ENCODE results near the gene MINDY3. TPM values are rescaled to one million over a fixed set of nuclear protein-coding genes. Genes with fewer than 3 reads are reported as not detected.

MINDY3 gene
- total RNA-seq, 2 experiments from 2014 or later: 22.9 to 25.0 TPM

GRCh38 chr10:15744217-15744865 lies 116.0 kb downstream of the MINDY3 start:
- POLR2A ChIA-PET: no interaction called here
- H3K27ac Mint-ChIP-seq: no peak overlapping the region
- no peak overlapping the region for H3K4me3 Mint-ChIP-seq
- no peaks in the 10 kb centered on the region for H3K9me3 Mint-ChIP-seq
- H3K4me1 Mint-ChIP-seq: no peaks in the 10 kb centered on the region
- CTCF ChIA-PET: interaction anchor here (1.0 kb wide), 1 partner anchor 11 kb away, joined by 3 read pairs; no protein-coding TSS in a partner anchor
- peak; percentile 43 for DNase-seq
- H3K27me3 Mint-ChIP-seq: peaks cover 17% of the 10 kb centered on the region
- H3K36me3 Mint-ChIP-seq (ENCODE audit: low read depth): no peaks in the 10 kb centered on the region

GRCh38 chr10:15743443-15743842 lies 116.9 kb downstream of the MINDY3 start:
- CTCF ChIA-PET: interaction anchor here (1.3 kb wide), 1 partner anchor 22 kb away, joined by 3 read pairs; no protein-coding TSS in a partner anchor
- no peaks in the 10 kb centered on the region for H3K9me3 Mint-ChIP-seq

GRCh38 chr10:15742836-15743235 lies 117.5 kb downstream of the MINDY3 start:
- ChIA-PET CTCF (interaction anchor here (1.3 kb wide), 1 partner anchor 21 kb away, joined by 3 read pairs; no protein-coding TSS in a partner anchor), POLR2A (no interaction called here)
- Mint-ChIP-seq H3K4me3 (no peak overlapping the region), H3K27me3 (peaks cover 14% of the 10 kb centered on the region), H3K36me3 (ENCODE audit: low read depth) (no peaks in the 10 kb centered on the region), H3K27ac (no peak overlapping the region), H3K9me3 (no peaks in the 10 kb centered on the region), H3K4me1 (no peaks in the 10 kb centered on the region)
- DNase-seq: no peak

More at GRCh38 chr10:15743443-15743842, 116.9 kb downstream of the MINDY3 start:
- Mint-ChIP-seq H3K27me3 (peaks cover 17% of the 10 kb centered on the region), H3K36me3 (ENCODE audit: low read depth) (no peaks in the 10 kb centered on the region), H3K27ac (no peak overlapping the region), H3K4me1 (no peaks in the 10 kb centered on the region), H3K4me3 (no peak overlapping the region)
- DNase-seq: no peak
- POLR2A ChIA-PET: no interaction called here

GRCh38 chr10:15742102-15742501 lies 118.2 kb downstream of the MINDY3 start:
- Mint-ChIP-seq H3K9me3 (no peaks in the 10 kb centered on the region), H3K36me3 (ENCODE audit: low read depth) (no peaks in the 10 kb centered on the region), H3K27ac (no peak overlapping the region), H3K27me3 (peaks cover 11% of the 10 kb centered on the region), H3K4me1 (no peaks in the 10 kb centered on the region), H3K4me3 (no peak overlapping the region)
- CTCF ChIA-PET: no interaction called here
- no peak for DNase-seq
- POLR2A ChIA-PET: no interaction called here

GRCh38 chr10:15741581-15741980 lies 118.7 kb downstream of the MINDY3 start:
- Mint-ChIP-seq H3K36me3 (ENCODE audit: low read depth) (no peaks in the 10 kb centered on the region), H3K27me3 (peaks cover 7% of the 10 kb centered on the region), H3K27ac (no peak overlapping the region), H3K9me3 (no peaks in the 10 kb centered on the region), H3K4me1 (no peaks in the 10 kb centered on the region), H3K4me3 (no peak overlapping the region)
- POLR2A ChIA-PET: no interaction called here
- CTCF ChIA-PET: no interaction called here
- DNase-seq: no peak

- H3K4me1 Mint-ChIP-seq: no peaks in the 10 kb centered on the region
- DNase-seq: no peak
- H3K27me3 Mint-ChIP-seq: peaks cover 10% of the 10 kb centered on the region
- ChIA-PET CTCF (no interaction called here), POLR2A (no interaction called here)
- no peaks in the 10 kb centered on the region for H3K9me3 Mint-ChIP-seq
- no peak overlapping the region for H3K4me3 Mint-ChIP-seq
- H3K27ac Mint-ChIP-seq: no peak overlapping the region
- no peaks in the 10 kb centered on the region for H3K36me3 Mint-ChIP-seq (ENCODE audit: low read depth)
Observed at GRCh38 chr10:15740261-15740660, 120.0 kb downstream of the MINDY3 start.

- Mint-ChIP-seq H3K9me3 (no peaks in the 10 kb centered on the region), H3K36me3 (ENCODE audit: low read depth) (no peaks in the 10 kb centered on the region), H3K27me3 (peaks cover 10% of the 10 kb centered on the region), H3K4me3 (no peak overlapping the region), H3K27ac (no peak overlapping the region), H3K4me1 (no peaks in the 10 kb centered on the region)
- DNase-seq: no peak
- CTCF ChIA-PET: no interaction called here
- POLR2A ChIA-PET: no interaction called here
Observed at GRCh38 chr10:15739254-15739970, 120.9 kb downstream of the MINDY3 start.

- H3K9me3 Mint-ChIP-seq: no peaks in the 10 kb centered on the region
- H3K36me3 Mint-ChIP-seq (ENCODE audit: low read depth): no peaks in the 10 kb centered on the region
- no peak overlapping the region for H3K27ac Mint-ChIP-seq
Observed at GRCh38 chr10:15738270-15738925, 121.9 kb downstream of the MINDY3 start.

GRCh38 chr10:15737656-15738055 lies 122.7 kb downstream of the MINDY3 start:
- CTCF ChIA-PET: no interaction called here
- Mint-ChIP-seq H3K27ac (no peak overlapping the region), H3K9me3 (no peaks in the 10 kb centered on the region)

More at GRCh38 chr10:15738270-15738925, 121.9 kb downstream of the MINDY3 start:
- no peaks in the 10 kb centered on the region for H3K4me1 Mint-ChIP-seq
- DNase-seq: no peak
- POLR2A ChIA-PET: no interaction called here
- CTCF ChIA-PET: no interaction called here
- H3K4me3 Mint-ChIP-seq: no peak overlapping the region
- H3K27me3 Mint-ChIP-seq: peaks cover 10% of the 10 kb centered on the region

GRCh38 chr10:15735763-15736162 lies 124.5 kb downstream of the MINDY3 start:
- H3K27me3 Mint-ChIP-seq: peaks cover 6% of the 10 kb centered on the region
- ChIA-PET CTCF (no interaction called here), POLR2A (no interaction called here)
- H3K4me1 Mint-ChIP-seq: no peaks in the 10 kb centered on the region
- no peak overlapping the region for H3K27ac Mint-ChIP-seq
- no peaks in the 10 kb centered on the region for H3K36me3 Mint-ChIP-seq (ENCODE audit: low read depth)
- H3K9me3 Mint-ChIP-seq: no peaks in the 10 kb centered on the region
- no peak overlapping the region for H3K4me3 Mint-ChIP-seq
- no peak for DNase-seq

More at GRCh38 chr10:15737656-15738055, 122.7 kb downstream of the MINDY3 start:
- no peaks in the 10 kb centered on the region for H3K36me3 Mint-ChIP-seq (ENCODE audit: low read depth)
- peaks cover 10% of the 10 kb centered on the region for H3K27me3 Mint-ChIP-seq
- H3K4me1 Mint-ChIP-seq: no peaks in the 10 kb centered on the region
- POLR2A ChIA-PET: no interaction called here
- no peak for DNase-seq
- H3K4me3 Mint-ChIP-seq: no peak overlapping the region

GRCh38 chr10:15730341-15730740 lies 130.0 kb downstream of the MINDY3 start:
- Mint-ChIP-seq H3K27me3 (peaks cover 3% of the 10 kb centered on the region), H3K4me3 (no peak overlapping the region), H3K9me3 (no peaks in the 10 kb centered on the region), H3K27ac (no peak overlapping the region), H3K4me1 (no peaks in the 10 kb centered on the region), H3K36me3 (ENCODE audit: low read depth) (no peaks in the 10 kb centered on the region)
- ChIA-PET CTCF (no interaction called here), POLR2A (no interaction called here)
- DNase-seq: no peak

GRCh38 chr10:15729890-15730289 lies 130.4 kb downstream of the MINDY3 start:
- DNase-seq: no peak
- CTCF ChIA-PET: no interaction called here
- Mint-ChIP-seq H3K27me3 (peaks cover 3% of the 10 kb centered on the region), H3K27ac (no peak overlapping the region), H3K4me1 (no peaks in the 10 kb centered on the region), H3K36me3 (ENCODE audit: low read depth) (no peaks in the 10 kb centered on the region), H3K9me3 (no peaks in the 10 kb centered on the region), H3K4me3 (no peak overlapping the region)
- POLR2A ChIA-PET: no interaction called here
